Endothelial cell of umbilical vein (primary cell): ENCODE data around the gene ARHGEF37. TPM values are rescaled to one million over a fixed set of nuclear protein-coding genes. Genes with fewer than 3 reads are reported as not detected.

Experiments
- BruUV-seq: library from RNA; stranded (reverse); fragments of 400-500 nt; replicated peaks from 2 replicates; lab custom pipeline; 2021; lab: Mats Ljungman, UMichigan
- CTCF ChIA-PET: fragments of 300-600, 350-600 bp; sonication (Branson Sonifier 250); formaldehyde crosslinking; loops from one replicate; lab custom pipeline; 2021; ENCODE audit warnings: antibody characterized with exemption, inconsistent platforms; lab: Charles Lee
- POLR2A ChIA-PET: fragments of 300-600, 350-600 bp; sonication (Branson Sonifier 250); formaldehyde crosslinking; loops from one replicate; lab custom pipeline; 2021; ENCODE audit warnings: antibody characterized with exemption, inconsistent platforms; lab: Charles Lee
- DNase-seq: peaks from one replicate; pipeline ENCODE4 v3.0.0-alpha.2; 2011; ENCODE audit warnings: low read depth, low spot score
- FAIRE-seq: peaks from 2 replicates; lab custom pipeline; 2011; peaks lifted over from hg19 to GRCh38; lab: Jason Lieb, UNC
- H2AFZ ChIP-seq: 2 replicates; pipeline ENCODE4 v1.6.0; 2012; ENCODE audit warnings: low read depth, low read length, control low read depth, inconsistent platforms
- H3K27ac ChIP-seq: 2 replicates; pipeline ENCODE4 v1.5.1; 2011; ENCODE audit warnings: low read depth, mild to moderate bottlenecking, control low read depth, low read length, moderate library complexity; ENCODE audit not compliant: insufficient read depth
- H3K27me3 ChIP-seq, 2 experiments: 2 replicates each; pipeline versions ENCODE4 v1.6.0 to v1.6.1; 2011; ENCODE audit warnings: low read length in 2 of 2, mixed read lengths in 1 of 2; ENCODE audit not compliant: control insufficient read depth in 2 of 2, insufficient read depth in 2 of 2
- H3K36me3 ChIP-seq, 2 experiments: 2 replicates in 1 of 2; 3 replicates in 1 of 2; pipeline ENCODE4 v1.5.1; 2011; ENCODE audit warnings: low read length in 2 of 2, mild to moderate bottlenecking in 1 of 2, moderate library complexity in 1 of 2; ENCODE audit not compliant: control insufficient read depth in 2 of 2, insufficient read depth in 2 of 2; ENCODE audit errors: extremely low read depth in 1 of 2
- H3K4me1 ChIP-seq: 3 replicates; pipeline ENCODE4 v1.5.1; 2011; ENCODE audit warnings: mild to moderate bottlenecking, low read length; ENCODE audit not compliant: control insufficient read depth, insufficient read depth; ENCODE audit errors: extremely low read depth
- H3K4me2 ChIP-seq: 2 replicates; pipeline ENCODE4 v1.6.1; 2011; ENCODE audit warnings: low read length, control low read depth, mixed read lengths; ENCODE audit not compliant: insufficient read depth
- H3K4me3 ChIP-seq, 3 experiments: fragments of 200-600 bp in 1 of 3; sonication (generic), shearing (Covaris generic) in 1 of 3; replicated peaks in 1 of 3; 2 replicates each; pipeline ENCODE4 v1.5.1; 2011 to 2016; ENCODE audit warnings: control low read depth in 3 of 3, low read length in 3 of 3, mild to moderate bottlenecking in 2 of 3, inconsistent platforms in 1 of 3, low read depth in 1 of 3, moderate library complexity in 1 of 3; ENCODE audit not compliant: insufficient read depth in 1 of 3
- H3K79me2 ChIP-seq: 2 replicates; pipeline ENCODE4 v1.6.0; 2012; ENCODE audit warnings: low read length, inconsistent platforms; ENCODE audit not compliant: control insufficient read depth, insufficient read depth
- H3K9ac ChIP-seq: replicated peaks from 2 replicates; pipeline ENCODE3; 2011; ENCODE audit warnings: low read length, control low read depth; ENCODE audit not compliant: insufficient read depth; ENCODE audit errors: extremely low read depth
- H3K9me1 ChIP-seq: replicated peaks from 3 replicates; pipeline ENCODE4 v1.6.0; 2011; ENCODE audit warnings: mild to moderate bottlenecking, low read length; ENCODE audit not compliant: control insufficient read depth, insufficient read depth; ENCODE audit errors: extremely low read depth
- H3K9me3 ChIP-seq: replicated peaks from 2 replicates; pipeline ENCODE4 v1.5.1; 2012; ENCODE audit warnings: low read length, inconsistent platforms; ENCODE audit not compliant: control insufficient read depth, insufficient read depth
- H4K20me1 ChIP-seq: replicated peaks from 2 replicates; pipeline ENCODE3; 2011; ENCODE audit warnings: mild to moderate bottlenecking, low read length; ENCODE audit not compliant: control insufficient read depth, insufficient read depth; ENCODE audit errors: extremely low read depth
- EZH2 ChIP-seq: IDR thresholded peaks from 2 replicates; pipeline ENCODE4 v1.6.1; 2012; ENCODE audit warnings: borderline replicate concordance, low read depth, mild to moderate bottlenecking, moderate library complexity, low read length, inconsistent platforms; ENCODE audit not compliant: severe bottlenecking
- FOS ChIP-seq: IDR thresholded peaks from 2 replicates; pipeline ENCODE4 v1.6.1; 2011; ENCODE audit warnings: mild to moderate bottlenecking, low read length, moderate library complexity, borderline replicate concordance; ENCODE audit not compliant: insufficient read depth
- GATA2 ChIP-seq: IDR thresholded peaks from 2 replicates; pipeline ENCODE4 v1.7.0; 2011; ENCODE audit warnings: low read depth, mild to moderate bottlenecking, moderate library complexity, mixed read lengths, low read length; ENCODE audit not compliant: insufficient read length, insufficient read depth
- JUN ChIP-seq: IDR thresholded peaks from 2 replicates; pipeline ENCODE4 v1.6.1; 2011; ENCODE audit warnings: borderline replicate concordance, low read depth; ENCODE audit not compliant: insufficient read length, insufficient read depth
- MYC ChIP-seq: IDR thresholded peaks from one replicate; pipeline ENCODE4 v1.6.1; 2011; ENCODE audit warnings: mild to moderate bottlenecking, low read depth, low read length
- POLR2A ChIP-seq: IDR thresholded peaks from 2 replicates; pipeline ENCODE4 v1.6.1; 2012; ENCODE audit warnings: low read depth, mild to moderate bottlenecking, control low read depth, low read length
- POLR2AphosphoS5 ChIP-seq: IDR thresholded peaks from 2 replicates; pipeline ENCODE4 v1.6.1; 2012; ENCODE audit warnings: low read depth, mild to moderate bottlenecking, control low read depth, low read length, moderate library complexity; ENCODE audit not compliant: insufficient read depth
- dilution Hi-C: fragments of 300-500 bp; cut with MboI; formaldehyde crosslinking; loops from one replicate; pipeline ENCODE4 v1.15.0; 2019; ENCODE audit warnings: low sequenced_read_pairs; ENCODE audit not compliant: extremely low pct_ligation_motif_present
- intact Hi-C: fragments of 100-400 bp; cut with micrococcal nuclease; formaldehyde crosslinking; loops from one replicate; pipeline ENCODE4 v1.10.0; 2022
- polyA plus RNA-seq, 4 experiments: library from polyadenylated mRNA; depleted of rRNA in 3 of 4; stranded (reverse) in 3 of 4; unstranded in 1 of 4; fragments of >200 nt; gene quantifications; 2 replicates each; pipeline versions ENCODE4 v1.2.1 to v1.2.3, GENCODE V29; 2011 to 2012; ENCODE audit warnings: missing spikeins in 1 of 4
- total RNA-seq: library from RNA; stranded (reverse); gene quantifications from 2 replicates; pipeline ENCODE4 v1.2.3, GENCODE V29; 2021
- TF ChIP-seq, protein P1 (sequence below): IDR thresholded peaks from 2 replicates; pipeline ENCODE4 v1.6.1; 2011; ENCODE audit not compliant: insufficient read depth, insufficient read length
- TF ChIP-seq, protein P2 (sequence below), 2 donors: IDR thresholded peaks; 1 replicate in 1 of 2; 2 replicates in 1 of 2; pipeline ENCODE4 v1.5.1; 2011; ENCODE audit warnings: low read length in 2 of 2, mild to moderate bottlenecking in 2 of 2, moderate library complexity in 2 of 2, control low read depth in 1 of 2, inconsistent platforms in 1 of 2, low read depth in 1 of 2; ENCODE audit not compliant: insufficient read depth in 1 of 2; ENCODE audit errors: extremely low read depth in 1 of 2

Gene ARHGEF37
- total and polyA plus RNA-seq, 2 donors (not counting 3 experiments of a cell fraction or from before 2014, with no cell fraction given), result 4.9 to 7.0 TPM

DNA sequence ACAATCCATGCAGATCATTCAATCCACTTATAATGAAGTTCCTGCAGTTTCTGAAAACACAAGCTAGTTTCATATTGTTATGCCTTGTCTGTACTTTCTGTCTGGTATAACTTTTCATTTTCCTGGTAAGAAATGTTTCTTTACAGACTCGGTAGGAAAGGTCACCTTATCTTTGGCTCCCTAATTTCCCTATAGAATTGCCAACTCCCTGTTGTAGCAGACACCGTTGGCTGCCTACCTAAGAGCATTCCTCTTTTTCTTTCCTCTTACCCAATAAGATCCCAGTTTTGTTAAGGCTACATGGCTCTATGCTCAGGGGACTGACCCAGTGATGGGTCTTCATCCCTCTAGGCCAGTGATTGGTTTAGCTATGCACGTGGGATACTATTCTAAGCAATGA, 6.2 kb upstream of the ARHGEF37 start:
- H3K4me1 ChIP-seq, result peaks cover under 1% of the 10 kb centered on the region
- BruUV-seq, result no TSS peak
- POLR2A ChIA-PET, result no interaction called here
- no peaks in the 10 kb centered on the region for H3K79me2 ChIP-seq
- FAIRE-seq, result no peak
- dilution Hi-C loops, result no loop called here
- intact Hi-C loops, result no loop called here
- no peaks in the 10 kb centered on the region for H3K9me3 ChIP-seq
- TF ChIP-seq, protein P1, sequence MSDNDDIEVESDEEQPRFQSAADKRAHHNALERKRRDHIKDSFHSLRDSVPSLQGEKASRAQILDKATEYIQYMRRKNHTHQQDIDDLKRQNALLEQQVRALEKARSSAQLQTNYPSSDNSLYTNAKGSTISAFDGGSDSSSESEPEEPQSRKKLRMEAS, result no peak
- TF ChIP-seq GATA2, result no peak
- TF ChIP-seq, protein P2, sequence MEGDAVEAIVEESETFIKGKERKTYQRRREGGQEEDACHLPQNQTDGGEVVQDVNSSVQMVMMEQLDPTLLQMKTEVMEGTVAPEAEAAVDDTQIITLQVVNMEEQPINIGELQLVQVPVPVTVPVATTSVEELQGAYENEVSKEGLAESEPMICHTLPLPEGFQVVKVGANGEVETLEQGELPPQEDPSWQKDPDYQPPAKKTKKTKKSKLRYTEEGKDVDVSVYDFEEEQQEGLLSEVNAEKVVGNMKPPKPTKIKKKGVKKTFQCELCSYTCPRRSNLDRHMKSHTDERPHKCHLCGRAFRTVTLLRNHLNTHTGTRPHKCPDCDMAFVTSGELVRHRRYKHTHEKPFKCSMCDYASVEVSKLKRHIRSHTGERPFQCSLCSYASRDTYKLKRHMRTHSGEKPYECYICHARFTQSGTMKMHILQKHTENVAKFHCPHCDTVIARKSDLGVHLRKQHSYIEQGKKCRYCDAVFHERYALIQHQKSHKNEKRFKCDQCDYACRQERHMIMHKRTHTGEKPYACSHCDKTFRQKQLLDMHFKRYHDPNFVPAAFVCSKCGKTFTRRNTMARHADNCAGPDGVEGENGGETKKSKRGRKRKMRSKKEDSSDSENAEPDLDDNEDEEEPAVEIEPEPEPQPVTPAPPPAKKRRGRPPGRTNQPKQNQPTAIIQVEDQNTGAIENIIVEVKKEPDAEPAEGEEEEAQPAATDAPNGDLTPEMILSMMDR (IDR thresholded peaks at IDR 0.05; ENCODE audit: extremely low read depth in 1 of 2, insufficient read depth in 1 of 2, low read depth in 1 of 2, low read length in 2 of 2), result no peak
- no peak for TF ChIP-seq EZH2
- no peak for TF ChIP-seq MYC
- TF ChIP-seq JUN, result no peak
- TF ChIP-seq POLR2A, result no peak
- TF ChIP-seq FOS, result no peak
- no peak for TF ChIP-seq POLR2AphosphoS5
- no peaks in the 10 kb centered on the region for H3K36me3 ChIP-seq
- CTCF ChIA-PET, result interaction anchor here (1.1 to 1.4 kb wide), 2 partner anchors 10 to 136 kb away, joined by 3 to 6 read pairs; no protein-coding TSS in a partner anchor
- peak; percentile 73 for DNase-seq
- H3K4me3 ChIP-seq, result no peak overlapping the region
- H3K27me3 ChIP-seq, result no peaks in the 10 kb centered on the region
- no peak overlapping the region for H3K27ac ChIP-seq
- peak overlapping the region; percentile 15 for H2AFZ ChIP-seq
- no peaks in the 10 kb centered on the region for H3K9me1 ChIP-seq
- no peak overlapping the region for H3K9ac ChIP-seq
- H3K4me2 ChIP-seq, result no peak overlapping the region
- H4K20me1 ChIP-seq, result no peaks in the 10 kb centered on the region
